TTC549 (cell line): Measurements from ENCODE around the gene PICALM.
"Not testable (repeated sequence)": the region's sequence is repeated elsewhere in the genome, so short reads cannot be mapped to it uniquely, and the experiment has no call there.

Experiments
- FAIRE-seq: peaks from 2 replicates; lab custom pipeline; 2012; peaks lifted over from hg19 to GRCh38; lab: Jason Lieb, UNC

Gene PICALM

DNA sequence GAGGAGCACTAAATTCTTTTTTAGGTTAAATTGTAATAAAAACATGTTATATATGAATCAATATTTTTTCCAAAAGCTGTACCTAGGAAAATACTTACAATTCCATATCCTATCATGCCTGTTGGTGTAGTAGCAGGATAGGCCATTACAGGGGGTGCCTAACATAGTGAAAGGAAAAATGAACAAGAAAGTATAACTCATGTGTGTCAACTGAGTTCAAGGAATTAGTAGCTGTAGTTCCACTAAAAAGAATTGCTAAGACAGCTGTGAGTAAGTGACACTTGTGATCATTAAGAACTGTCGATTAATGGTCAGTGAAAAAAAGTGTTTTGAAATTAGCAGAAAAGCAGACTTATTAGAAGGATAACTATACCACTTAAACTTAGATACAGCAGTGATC, 92.4 kb downstream of the PICALM start:
- FAIRE-seq = no peak

DNA sequence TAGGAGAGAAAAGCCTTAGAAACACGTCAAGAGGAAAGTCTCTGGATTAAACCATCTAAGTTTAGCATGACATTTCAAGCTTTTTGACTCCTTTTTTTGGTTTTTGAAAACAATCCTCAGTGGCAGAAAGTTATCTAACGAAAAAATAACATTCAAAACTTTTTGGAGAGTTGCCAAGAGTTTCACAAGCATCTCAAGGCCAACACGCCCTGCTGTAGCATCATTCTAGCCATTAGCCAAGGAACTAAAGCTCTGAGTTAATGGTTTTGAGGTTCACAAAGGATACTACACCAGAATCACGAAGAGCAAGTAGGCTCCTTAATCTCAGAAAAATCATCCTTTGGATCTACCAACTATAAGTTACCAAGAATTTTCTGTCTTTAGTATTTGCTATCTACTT, 94.8 kb downstream of the PICALM start:
- no peak for FAIRE-seq

DNA sequence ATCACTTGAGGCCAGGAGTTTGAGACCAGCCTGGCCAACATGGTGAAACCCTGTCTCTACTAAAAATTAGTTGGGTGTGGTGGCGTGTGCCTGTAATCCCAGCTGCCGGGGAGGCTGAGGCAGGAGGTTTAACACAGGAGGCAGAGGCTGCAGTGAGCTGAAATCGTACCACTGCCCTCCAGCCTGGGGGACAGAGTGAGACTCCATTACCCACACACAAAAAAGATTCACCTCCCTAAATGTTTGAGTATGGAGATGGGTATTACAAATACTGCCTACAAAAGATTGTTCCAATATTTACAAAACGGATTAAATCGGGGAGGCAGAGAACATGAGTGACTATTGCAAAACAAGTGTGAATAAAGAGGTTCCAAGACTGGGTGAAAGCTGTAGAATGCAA, 98.3 kb downstream of the PICALM start:
- FAIRE-seq = no peak

- FAIRE-seq = no peak
These were observed 101.4 kb downstream of the PICALM start for GRCh38 chr11:85967457-85967856.

GRCh38 chr11:85965202-85965601, 103.7 kb downstream of the PICALM start:
- FAIRE-seq = no peak

GRCh38 chr11:85961930-85962363, 106.9 kb downstream of the PICALM start:
- no peak for FAIRE-seq

DNA sequence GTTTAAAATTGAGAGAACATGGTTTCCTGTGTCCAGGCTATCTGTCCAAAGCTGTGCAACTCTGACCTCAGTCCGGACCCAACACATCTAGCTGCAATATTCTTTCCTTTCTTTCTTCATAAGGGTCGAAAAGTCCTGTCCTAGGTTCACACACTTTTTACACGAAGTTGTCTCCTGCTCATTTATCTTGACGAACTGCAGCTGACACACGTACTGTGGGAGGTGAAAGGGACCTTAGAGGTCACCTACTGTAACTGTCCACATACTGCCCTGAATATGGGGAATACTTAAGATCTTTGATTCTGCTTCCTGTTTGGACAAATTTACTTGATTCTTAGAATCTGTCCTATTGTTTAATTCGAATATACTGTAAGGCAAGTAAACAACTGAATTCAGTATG, 107.8 kb downstream of the PICALM start:
- no peak for FAIRE-seq

GRCh38 chr11:85960678-85961077, 108.2 kb downstream of the PICALM start:
- FAIRE-seq = no peak

DNA sequence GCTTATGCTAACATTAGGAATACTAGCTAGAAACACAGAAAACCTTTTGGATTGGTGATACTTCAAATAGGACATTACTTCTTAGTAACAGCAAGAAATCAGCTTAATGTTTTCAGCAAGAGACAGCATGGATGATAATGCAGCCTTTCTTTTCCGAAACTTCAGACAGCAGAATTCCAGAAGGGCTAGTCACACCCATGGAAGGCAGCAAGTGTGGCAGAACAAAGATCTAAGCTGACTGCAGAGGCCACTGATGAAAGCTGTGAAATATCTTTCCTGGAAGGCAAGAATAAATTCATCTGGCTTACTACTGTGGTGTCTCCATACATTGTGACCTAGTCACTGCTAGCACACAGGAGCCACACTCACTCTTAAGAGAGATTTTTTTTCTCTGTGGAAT, 113.4 kb downstream of the PICALM start:
- no peak for FAIRE-seq

DNA sequence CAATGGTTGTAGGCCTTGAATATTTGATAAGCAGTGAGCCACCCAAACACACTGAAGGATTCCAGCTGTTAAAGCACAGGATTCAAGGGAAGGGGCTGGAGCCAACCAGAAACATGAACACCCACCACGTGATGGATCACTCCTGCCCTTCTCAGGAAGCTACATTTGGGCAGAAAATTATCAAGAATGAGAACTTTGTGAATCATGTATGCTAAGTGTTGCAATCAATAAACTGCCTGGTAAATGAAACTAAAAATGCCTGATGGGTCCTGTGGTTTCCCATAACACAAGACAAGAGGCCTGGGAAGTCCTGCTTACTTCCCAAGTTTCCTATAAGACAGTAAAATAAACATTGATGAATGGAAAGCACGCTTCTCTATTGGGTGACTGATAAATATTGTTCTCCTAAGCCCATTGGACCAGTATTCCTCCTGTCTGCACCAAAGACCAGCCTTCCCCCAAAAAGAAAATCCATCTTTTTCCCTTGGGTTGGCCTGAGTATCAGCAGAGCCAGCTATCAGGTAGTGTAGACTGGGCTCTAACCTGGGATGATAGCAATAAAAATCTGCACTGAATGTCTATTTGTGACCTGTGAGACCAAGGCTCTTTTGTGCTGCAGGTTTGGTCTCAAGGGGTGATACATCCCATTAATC, 115.3 kb downstream of the PICALM start:
- FAIRE-seq = no peak

DNA sequence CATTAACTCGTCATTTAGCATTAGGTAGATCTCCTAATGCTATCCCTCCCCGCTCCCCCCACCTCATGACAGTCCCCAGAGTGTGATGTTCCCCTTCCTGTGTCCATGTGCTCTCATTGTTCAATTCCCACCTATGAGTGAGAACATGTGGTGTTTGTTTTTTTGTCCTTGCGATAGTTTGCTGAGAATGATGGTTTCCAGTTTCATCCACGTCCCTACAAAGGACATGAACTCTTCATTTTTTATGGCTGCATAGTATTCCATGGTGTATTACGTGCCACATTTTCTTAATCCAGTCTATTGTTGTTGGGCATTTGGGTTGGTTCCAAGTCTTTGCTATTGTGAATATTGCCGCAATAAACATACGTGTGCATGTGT, 116.8 kb downstream of the PICALM start:
- not testable (repeated sequence) for FAIRE-seq

DNA sequence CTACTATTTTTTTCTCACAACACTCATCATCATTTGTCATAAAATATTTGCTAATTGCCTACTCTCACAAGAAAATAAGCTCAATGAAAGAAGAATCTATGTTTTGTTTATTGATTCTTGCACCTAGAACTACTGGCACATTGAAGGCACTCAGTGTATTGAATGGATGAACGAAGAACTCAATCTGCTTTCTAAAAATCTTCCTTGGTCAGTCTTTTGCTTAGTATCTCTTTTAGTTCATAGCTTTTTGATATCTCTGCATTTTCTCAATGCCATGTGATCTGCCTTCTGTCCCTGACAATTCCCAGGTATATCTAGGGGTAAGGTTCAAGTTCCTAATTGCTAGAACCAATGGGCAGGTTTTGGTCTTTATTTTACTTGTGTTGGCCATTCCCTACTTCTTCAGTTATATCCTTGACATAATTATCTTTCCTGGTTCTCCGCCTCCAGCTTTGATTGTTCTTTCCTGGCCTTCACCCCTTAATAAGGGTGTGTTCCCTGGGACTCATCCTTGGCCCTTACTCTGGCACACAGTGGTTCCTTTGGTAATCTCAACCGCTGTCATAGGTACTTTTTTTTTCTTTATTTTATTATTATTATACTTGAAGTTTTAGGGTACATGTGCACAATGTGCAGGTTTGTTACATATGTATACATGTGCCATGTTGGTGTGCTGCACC, 117.3 kb downstream of the PICALM start:
- no peak for FAIRE-seq

DNA sequence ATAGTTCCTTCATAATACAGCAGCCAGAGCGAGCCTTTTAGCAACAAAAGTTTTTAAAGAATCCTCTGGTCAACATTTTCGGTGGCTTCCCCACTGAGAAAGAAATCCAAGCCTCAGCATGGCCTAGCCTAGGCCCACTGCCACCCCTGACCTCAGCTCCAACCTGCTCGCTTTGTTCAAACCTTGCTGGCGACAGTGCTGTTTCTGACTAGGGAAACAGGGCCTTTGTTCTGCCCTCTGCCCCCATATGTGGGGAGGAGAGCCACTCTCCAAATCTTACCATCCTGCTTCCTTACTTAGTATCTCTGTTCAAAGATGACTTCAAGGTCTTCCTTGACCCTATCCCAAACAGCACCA, 117.9 kb downstream of the PICALM start:
- FAIRE-seq = no peak

DNA sequence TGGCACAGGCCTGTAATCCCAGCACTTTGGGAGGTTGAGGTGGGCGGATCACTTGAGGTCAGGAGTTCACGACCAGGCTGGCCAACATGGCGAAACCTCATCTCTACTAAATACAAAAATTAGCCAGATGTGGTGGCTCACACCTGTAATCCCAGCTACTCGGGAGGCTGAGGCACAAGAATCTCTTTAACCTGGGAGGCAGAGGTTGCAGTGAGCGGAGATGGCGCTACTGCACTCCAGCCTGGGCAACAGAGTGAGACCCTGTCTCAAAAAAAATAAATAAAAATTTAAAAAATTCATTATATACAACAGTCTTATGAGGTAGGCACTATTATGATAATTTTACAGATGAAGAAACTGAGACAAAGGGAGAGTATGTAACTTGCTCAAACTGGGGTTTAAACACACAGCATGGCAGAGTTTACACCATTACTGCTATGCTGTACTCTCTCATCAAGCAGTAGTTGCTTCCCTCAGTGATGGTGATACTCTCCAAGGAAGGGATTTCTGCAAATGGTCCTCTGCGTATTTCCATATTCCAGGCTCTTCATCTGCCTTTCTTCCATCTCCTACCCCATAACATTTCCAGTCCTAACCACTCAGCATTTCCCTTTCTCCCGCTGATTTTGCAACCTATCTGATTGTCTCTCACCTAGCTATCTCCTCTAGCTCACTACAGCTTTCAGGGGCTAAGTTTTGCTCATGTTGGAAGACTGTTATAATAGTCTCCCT, 118.4 kb downstream of the PICALM start:
- no peak for FAIRE-seq

GRCh38 chr11:85949798-85950197, 119.1 kb downstream of the PICALM start:
- FAIRE-seq = no peak

GRCh38 chr11:85948884-85949283, 120.0 kb downstream of the PICALM start:
- no peak for FAIRE-seq

DNA sequence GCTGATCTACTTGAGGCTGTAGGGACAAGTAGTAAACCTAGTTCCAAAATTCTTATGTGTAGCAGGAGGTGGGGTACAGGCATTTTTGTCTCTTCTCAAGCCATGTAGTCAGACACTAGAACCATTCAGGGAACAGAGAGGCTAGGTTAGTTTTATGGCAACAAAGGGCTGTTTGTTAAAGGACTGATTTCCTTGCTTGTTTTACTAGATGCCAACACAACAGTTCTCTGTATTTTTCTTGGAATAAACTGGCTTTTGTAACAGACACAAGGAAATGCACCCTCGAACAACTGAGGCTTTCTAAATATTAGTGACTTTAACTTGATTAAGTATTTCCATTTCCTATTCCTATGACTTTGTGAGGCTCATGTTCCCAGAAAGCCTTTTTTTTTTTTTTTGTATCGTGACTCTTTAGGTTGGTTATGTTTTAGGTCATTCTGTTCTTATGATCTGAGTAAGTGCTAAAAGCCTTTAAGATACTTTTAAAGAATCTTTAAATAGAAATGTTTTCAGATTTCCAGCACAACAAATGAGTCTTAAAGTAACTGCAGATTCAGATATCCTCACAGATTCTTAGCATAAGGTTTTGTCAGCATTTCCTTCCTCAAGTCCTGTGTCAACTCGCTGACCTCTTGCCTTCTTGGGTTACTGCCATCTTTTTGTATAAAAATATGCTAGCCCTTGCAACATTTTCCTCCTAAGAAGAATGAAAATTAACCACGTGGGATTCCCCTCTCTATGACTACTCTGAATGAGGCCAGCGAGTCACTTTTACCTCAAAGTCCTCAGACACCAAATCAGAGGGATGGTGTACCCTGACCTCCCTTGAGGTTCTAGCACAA, 121.2 kb downstream of the PICALM start:
- no peak for FAIRE-seq

DNA sequence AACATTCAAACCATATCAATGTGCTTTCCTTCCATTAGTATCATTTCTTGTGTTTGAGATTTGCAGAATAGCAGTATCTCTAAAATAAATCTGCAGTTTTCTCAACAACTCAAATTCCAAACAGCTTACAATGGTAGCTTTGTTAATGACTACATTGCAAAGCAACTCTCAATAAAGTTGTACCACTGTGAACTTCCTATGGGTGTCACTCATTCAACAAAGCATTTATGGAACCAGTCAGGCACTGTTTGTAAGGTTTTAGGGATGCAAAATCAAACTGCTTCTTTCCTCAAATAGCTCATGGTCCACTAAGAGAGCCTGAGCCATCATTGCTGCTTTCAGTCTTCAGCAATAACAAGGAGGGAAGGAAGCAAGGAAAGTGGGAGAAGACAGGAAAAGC, 122.7 kb downstream of the PICALM start:
- FAIRE-seq = no peak

DNA sequence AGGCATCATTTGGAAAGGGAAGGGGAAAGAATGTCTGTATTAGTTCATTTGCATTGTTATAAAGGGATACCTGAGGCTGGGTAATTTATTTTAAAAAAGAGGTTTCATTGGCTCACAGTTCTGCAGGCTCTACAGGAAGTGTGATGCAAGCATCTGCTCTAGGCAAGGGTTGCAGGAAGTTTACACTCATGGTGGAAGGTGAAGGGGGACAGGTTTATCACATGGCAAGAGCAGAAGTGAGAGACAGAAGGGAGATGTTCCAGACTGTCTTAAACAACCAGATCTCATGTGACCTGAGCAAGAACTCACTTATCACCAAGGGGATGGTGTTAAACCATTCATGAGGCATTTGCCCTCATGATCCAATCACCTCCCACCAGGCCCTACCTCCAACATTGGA, 123.1 kb downstream of the PICALM start:
- FAIRE-seq = no peak

DNA sequence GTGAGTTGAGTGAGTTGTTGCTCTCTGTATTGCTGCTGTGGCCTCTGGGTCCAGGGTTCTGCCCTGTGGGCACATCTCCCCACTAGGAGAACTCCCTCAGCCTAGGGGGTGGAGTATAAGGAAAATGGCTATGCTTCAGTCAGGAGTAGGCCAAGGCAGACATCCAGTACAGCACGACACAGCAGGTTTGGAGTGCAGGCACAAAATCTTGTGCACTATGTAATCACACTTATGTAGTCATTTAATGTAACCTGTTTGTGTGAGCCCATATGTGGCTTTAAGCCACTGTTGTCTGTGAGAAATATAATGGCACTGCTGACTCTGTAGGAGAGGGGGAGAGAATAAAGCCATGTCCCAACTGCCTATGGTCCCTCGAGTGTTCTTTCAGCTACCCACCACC, 123.6 kb downstream of the PICALM start:
- no peak for FAIRE-seq

- FAIRE-seq = peak; percentile 19
These were observed 127.4 kb downstream of the PICALM start for GRCh38 chr11:85941380-85941973.
